ENCODE measurements around the gene MSH5.

DNA sequence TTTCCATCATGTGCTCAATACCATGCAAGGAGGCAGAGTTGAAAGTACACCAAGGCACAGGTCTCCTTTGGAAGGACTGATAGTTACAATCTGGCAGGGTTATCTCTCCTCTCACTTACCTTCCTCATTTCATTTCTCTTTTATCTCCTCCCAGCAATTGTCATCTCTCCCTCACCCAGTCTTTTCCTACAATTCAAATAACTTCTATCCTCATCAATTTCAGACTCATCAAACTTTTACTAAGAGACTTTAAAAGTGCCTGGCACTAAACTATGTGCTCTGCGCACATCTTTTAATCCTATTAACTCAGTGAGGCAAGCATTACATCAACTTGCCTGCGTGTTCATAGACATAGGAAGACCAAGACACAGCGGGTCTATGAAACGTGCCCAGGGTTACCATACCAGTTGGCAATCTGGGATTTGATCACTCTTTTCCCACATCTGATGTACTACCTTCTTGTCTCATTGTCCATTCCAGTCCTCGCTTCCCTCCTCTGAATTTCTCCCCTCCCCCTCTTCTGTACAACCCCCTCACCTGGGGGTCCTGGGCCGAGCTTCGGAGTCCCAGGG is 54.6 kb downstream of the MSH5 start:
- TF ChIP-seq, protein P1, sequence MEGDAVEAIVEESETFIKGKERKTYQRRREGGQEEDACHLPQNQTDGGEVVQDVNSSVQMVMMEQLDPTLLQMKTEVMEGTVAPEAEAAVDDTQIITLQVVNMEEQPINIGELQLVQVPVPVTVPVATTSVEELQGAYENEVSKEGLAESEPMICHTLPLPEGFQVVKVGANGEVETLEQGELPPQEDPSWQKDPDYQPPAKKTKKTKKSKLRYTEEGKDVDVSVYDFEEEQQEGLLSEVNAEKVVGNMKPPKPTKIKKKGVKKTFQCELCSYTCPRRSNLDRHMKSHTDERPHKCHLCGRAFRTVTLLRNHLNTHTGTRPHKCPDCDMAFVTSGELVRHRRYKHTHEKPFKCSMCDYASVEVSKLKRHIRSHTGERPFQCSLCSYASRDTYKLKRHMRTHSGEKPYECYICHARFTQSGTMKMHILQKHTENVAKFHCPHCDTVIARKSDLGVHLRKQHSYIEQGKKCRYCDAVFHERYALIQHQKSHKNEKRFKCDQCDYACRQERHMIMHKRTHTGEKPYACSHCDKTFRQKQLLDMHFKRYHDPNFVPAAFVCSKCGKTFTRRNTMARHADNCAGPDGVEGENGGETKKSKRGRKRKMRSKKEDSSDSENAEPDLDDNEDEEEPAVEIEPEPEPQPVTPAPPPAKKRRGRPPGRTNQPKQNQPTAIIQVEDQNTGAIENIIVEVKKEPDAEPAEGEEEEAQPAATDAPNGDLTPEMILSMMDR (conservative IDR thresholded peaks at IDR 0.05 in 1 of 2, IDR thresholded peaks at IDR 0.05 in 1 of 2; ENCODE audit: extremely low read depth in 1 of 2, insufficient read depth in 1 of 2, low read depth in 1 of 2, low read length in 2 of 2), result no peak
- TF ChIP-seq EZH2 (IDR thresholded peaks at IDR 0.05; ENCODE audit: borderline replicate concordance, low read length), result no peak
